Measurements from ENCODE around the gene DCUN1D2.
A peak's percentile ranks its signal among the peaks of the same experiment; 100 is the strongest.

Gene DCUN1D2

DNA sequence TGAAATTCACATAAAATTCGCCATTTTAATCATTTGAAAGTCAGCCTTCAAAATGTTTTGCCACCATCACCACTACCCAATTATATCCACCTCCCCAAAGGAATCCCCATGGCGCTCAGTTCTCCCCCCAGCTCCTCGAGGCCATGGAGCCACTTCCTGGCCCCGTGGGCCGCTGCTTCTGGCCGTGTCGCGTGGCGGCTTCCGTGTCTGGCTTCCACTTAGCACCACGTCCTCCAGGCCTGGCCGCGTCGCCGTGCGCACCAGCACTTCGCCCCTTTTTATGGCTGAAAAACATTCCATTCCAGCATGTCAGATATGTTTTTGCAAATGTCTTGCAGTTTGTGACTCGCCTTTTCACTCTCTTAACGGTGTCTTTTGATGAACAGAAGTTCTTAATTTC lies 46.7 kb upstream of the DCUN1D2 start:
- Histone ChIP-seq H3K4me3 (ENCODE audit: low read depth, low read length) (no peak overlapping the region), H3K4me1 (peaks cover 19% of the 10 kb centered on the region), H3K9me3 (no peaks in the 10 kb centered on the region), H3K27me3 (no peaks in the 10 kb centered on the region), H3K36me3 (peaks cover under 1% of the 10 kb centered on the region)
- no peak for DNase-seq
- no peak for TF ChIP-seq CTCF (IDR thresholded peaks at IDR 0.05; ENCODE audit: low read depth, low read length)

- DNase-seq = no peak
- H3K4me3 ChIP-seq (ENCODE audit: low read depth, low read length) = no peak overlapping the region
- peaks cover 23% of the 10 kb centered on the region for H3K4me1 ChIP-seq
- no peaks in the 10 kb centered on the region for H3K27me3 ChIP-seq
- peaks cover 6% of the 10 kb centered on the region for H3K36me3 ChIP-seq
- no peak for TF ChIP-seq CTCF (IDR thresholded peaks at IDR 0.05; ENCODE audit: low read depth, low read length)
- H3K9me3 ChIP-seq = no peaks in the 10 kb centered on the region
Observed at GRCh38 chr13:113536461-113537110, 46.1 kb upstream of the DCUN1D2 start.

- no peak for DNase-seq
- Histone ChIP-seq H3K9me3 (no peaks in the 10 kb centered on the region), H3K4me3 (ENCODE audit: low read depth, low read length) (no peak overlapping the region), H3K36me3 (peaks cover 7% of the 10 kb centered on the region), H3K4me1 (peaks cover 20% of the 10 kb centered on the region), H3K27me3 (no peaks in the 10 kb centered on the region)
- TF ChIP-seq CTCF (IDR thresholded peaks at IDR 0.05; ENCODE audit: low read depth, low read length) = no peak
Observed at GRCh38 chr13:113535381-113535781, 44.9 kb upstream of the DCUN1D2 start.

DNA sequence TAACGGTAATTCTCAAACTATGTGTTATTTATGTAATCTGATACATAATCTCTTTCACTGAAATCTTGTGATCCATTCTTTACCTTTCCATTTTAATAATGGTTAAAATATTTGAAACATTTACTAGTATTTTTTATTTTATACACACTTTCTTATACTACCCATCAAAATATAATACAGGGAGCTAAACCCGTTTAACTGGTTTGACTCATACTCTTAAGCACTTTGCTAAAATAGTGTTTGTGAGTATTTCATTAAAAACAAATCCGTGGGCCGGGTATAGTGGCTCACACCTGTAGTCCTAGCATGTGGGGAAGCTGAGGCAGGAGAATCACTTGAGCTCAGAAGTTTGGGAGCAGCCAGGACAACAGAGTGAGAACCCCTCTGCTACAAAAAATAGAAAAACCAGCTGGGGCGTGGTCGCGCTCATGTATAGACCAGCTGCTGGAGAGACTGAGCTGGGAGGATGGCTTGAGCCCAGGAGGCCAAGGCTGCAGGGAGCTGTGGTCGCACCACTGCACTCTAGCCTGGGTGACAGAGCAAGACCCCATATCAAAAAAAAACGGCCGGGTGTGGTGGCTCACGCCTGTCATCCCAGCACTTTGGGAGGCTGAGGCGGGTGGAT lies 43.8 kb upstream of the DCUN1D2 start:
- H3K4me3 ChIP-seq (ENCODE audit: low read depth, low read length) = no peak overlapping the region
- peaks cover 7% of the 10 kb centered on the region; the same call in 1 of the 2 replicates for H3K36me3 ChIP-seq
- H3K9me3 ChIP-seq = no peaks in the 10 kb centered on the region
- peaks cover 15% of the 10 kb centered on the region for H3K4me1 ChIP-seq
- no peak for TF ChIP-seq CTCF (IDR thresholded peaks at IDR 0.05; ENCODE audit: low read depth, low read length)
- H3K27me3 ChIP-seq = no peaks in the 10 kb centered on the region
- DNase-seq = no peak

GRCh38 chr13:113533161-113533840 lies 42.8 kb upstream of the DCUN1D2 start:
- Histone ChIP-seq H3K36me3 (peaks cover 8% of the 10 kb centered on the region), H3K9me3 (no peaks in the 10 kb centered on the region), H3K27me3 (no peaks in the 10 kb centered on the region), H3K4me3 (ENCODE audit: low read depth, low read length) (no peak overlapping the region), H3K4me1 (peaks cover 11% of the 10 kb centered on the region)
- DNase-seq = peak; percentile 43
- no peak for TF ChIP-seq CTCF (IDR thresholded peaks at IDR 0.05; ENCODE audit: low read depth, low read length)

Data from BE2C (cell line).